Bronchial epithelial cell (primary cell): Measurements from ENCODE around the gene DIRAS2. TPM values are rescaled to one million over a fixed set of nuclear protein-coding genes. Genes with fewer than 3 reads are reported as not detected.
"Not testable (repeated sequence)": the region's sequence is repeated elsewhere in the genome, so short reads cannot be mapped to it uniquely, and the experiment has no call there.

Experiments
- DNase-seq: peaks from one replicate; pipeline ENCODE4 v3.0.0-alpha.2; 2010; ENCODE audit warnings: low read depth
- FAIRE-seq: peaks from 2 replicates; lab custom pipeline; 2011; peaks lifted over from hg19 to GRCh38; lab: Jason Lieb, UNC
- H3K27me3 ChIP-seq: 2 replicates; pipeline ENCODE4 v1.5.1; 2011; ENCODE audit warnings: low read length; ENCODE audit not compliant: control insufficient read depth, insufficient read depth
- H3K36me3 ChIP-seq: 2 replicates; pipeline ENCODE4 v1.5.1; 2011; ENCODE audit warnings: low read length; ENCODE audit not compliant: control insufficient read depth, insufficient read depth
- H3K4me3 ChIP-seq: 2 replicates; pipeline ENCODE4 v1.5.1; 2011; ENCODE audit warnings: mild to moderate bottlenecking, low read depth, low read length, control low read depth
- CTCF ChIP-seq: IDR thresholded peaks from 2 replicates; pipeline ENCODE4 v1.5.1; 2011; ENCODE audit warnings: mild to moderate bottlenecking, moderate library complexity, low read length, control low read depth, inconsistent platforms; ENCODE audit not compliant: insufficient read depth, severe bottlenecking
- total RNA-seq: library from RNA; depleted of rRNA; stranded (reverse); fragments of >200 nt; gene quantifications from 2 replicates; pipeline ENCODE4 v1.2.1, GENCODE V29; 2014

DIRAS2 gene
- total RNA-seq, 1 donor from 2014 or later, result under 0.01 TPM

GRCh38 chr9:90659650-90660364 is 17.2 kb upstream of the DIRAS2 start:
- Histone ChIP-seq H3K36me3 (no peaks in the 10 kb centered on the region), H3K27me3 (peaks cover 1% of the 10 kb centered on the region), H3K4me3 (no peak overlapping the region)
- FAIRE-seq (no peak), DNase-seq (peak; percentile 84)
- TF ChIP-seq CTCF, result no peak

DNA sequence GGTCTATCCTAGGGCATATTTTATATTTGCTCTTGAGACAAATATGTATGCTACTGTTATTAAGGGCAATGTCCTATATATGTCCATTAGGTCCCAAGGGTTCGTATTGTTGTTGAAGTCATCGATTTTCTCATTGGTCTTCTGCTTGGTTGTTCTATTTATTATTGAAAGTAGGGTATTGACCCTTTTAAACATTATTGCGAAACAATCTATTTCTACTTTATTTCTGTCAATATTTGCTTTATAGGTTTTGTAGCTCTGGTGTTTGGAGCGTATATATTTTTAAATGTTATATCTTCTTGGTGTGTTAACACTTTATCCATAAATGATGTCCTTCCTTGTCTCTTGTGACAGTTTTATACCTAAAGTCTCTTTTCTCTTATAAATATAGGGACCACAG is 16.2 kb upstream of the DIRAS2 start:
- Histone ChIP-seq H3K36me3 (no peaks in the 10 kb centered on the region), H3K27me3 (peaks cover 1% of the 10 kb centered on the region), H3K4me3 (no peak overlapping the region)
- FAIRE-seq (no peak), DNase-seq (no peak)
- no peak for TF ChIP-seq CTCF

GRCh38 chr9:90658181-90658580 is 15.6 kb upstream of the DIRAS2 start:
- FAIRE-seq, result no peak
- Histone ChIP-seq H3K27me3 (peaks cover 1% of the 10 kb centered on the region), H3K4me3 (no peak overlapping the region), H3K36me3 (no peaks in the 10 kb centered on the region)
- no peak for TF ChIP-seq CTCF
- DNase-seq, result no peak

GRCh38 chr9:90656876-90657275 is 14.3 kb upstream of the DIRAS2 start:
- not testable (repeated sequence) for H3K27me3 ChIP-seq, DNase-seq, H3K4me3 ChIP-seq, H3K36me3 ChIP-seq, FAIRE-seq

DNA sequence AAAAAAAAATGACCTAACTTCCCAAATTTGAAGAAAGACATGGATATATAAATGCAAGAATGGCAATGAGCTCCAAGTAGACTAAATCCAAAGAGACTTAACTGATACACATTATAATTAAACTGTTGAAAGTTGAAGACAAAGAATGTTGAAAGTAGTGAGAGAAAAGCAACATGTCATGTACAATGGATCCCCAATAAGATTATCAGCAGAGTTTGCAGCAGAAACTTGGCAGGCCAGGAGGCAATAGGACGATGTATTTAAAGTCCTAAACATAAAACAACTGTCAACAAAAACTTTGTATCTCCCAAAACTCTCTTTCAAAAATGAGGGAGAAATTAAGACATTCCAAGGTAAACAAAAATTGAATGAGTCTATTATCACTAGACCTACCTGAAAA is 8.6 kb upstream of the DIRAS2 start:
- Histone ChIP-seq H3K4me3 (no peak overlapping the region), H3K27me3 (peaks cover 1% of the 10 kb centered on the region), H3K36me3 (no peaks in the 10 kb centered on the region)
- FAIRE-seq (no peak), DNase-seq (no peak)
- no peak for TF ChIP-seq CTCF

- TF ChIP-seq CTCF, result no peak
- H3K4me3 ChIP-seq, result no peak overlapping the region
- no peaks in the 10 kb centered on the region for H3K36me3 ChIP-seq
- FAIRE-seq (peak; percentile 52), DNase-seq (no peak)
- peaks cover 4% of the 10 kb centered on the region for H3K27me3 ChIP-seq
These were observed 5.2 kb upstream of the DIRAS2 start for GRCh38 chr9:90647843-90648242.
